NCI-H2196 treated with DMSO at 0.1 percent for 48 hours (cell line): ENCODE data around the gene NADK.

Experiments used
- DNase-seq: peaks from one replicate; lab custom pipeline; 2025; ENCODE audit not compliant: unreplicated experiment; lab: John Stamatoyannopoulos, UW

NADK gene

GRCh38 chr1:1777950-1778662 is at the start of gene NADK:
Gene NADK, minus strand, starts transcription at chr1:1778470. Its CDS starts 13,064 bp downstream, at chr1:1765406.
- peak; percentile 23 for DNase-seq

- no peak for DNase-seq
Observed at GRCh38 chr1:1827089-1827848, 49.0 kb upstream of the NADK start.

GRCh38 chr1:1826356-1827088 is 48.3 kb upstream of the NADK start:
- DNase-seq = no peak

GRCh38 chr1:1825217-1825616 is 46.9 kb upstream of the NADK start:
- no peak for DNase-seq

GRCh38 chr1:1819762-1820161 is 41.5 kb upstream of the NADK start:
- DNase-seq = no peak

- DNase-seq = no peak
Observed at GRCh38 chr1:1817221-1817620, 39.0 kb upstream of the NADK start.

- no peak for DNase-seq
Observed at GRCh38 chr1:1815606-1816281, 37.5 kb upstream of the NADK start.

- no peak for DNase-seq
Observed at GRCh38 chr1:1809489-1809888, 31.2 kb upstream of the NADK start.

- DNase-seq = no peak
Observed at GRCh38 chr1:1808206-1808605, 29.9 kb upstream of the NADK start.

GRCh38 chr1:1806890-1807289 is 28.6 kb upstream of the NADK start:
- DNase-seq = no peak

GRCh38 chr1:1804301-1804700 is 26.0 kb upstream of the NADK start:
- no peak for DNase-seq

GRCh38 chr1:1802871-1803270 is 24.6 kb upstream of the NADK start:
- DNase-seq = no peak

- DNase-seq = no peak
Observed at GRCh38 chr1:1799716-1800115, 21.4 kb upstream of the NADK start.

- no peak for DNase-seq
Observed at GRCh38 chr1:1797731-1798341, 19.6 kb upstream of the NADK start.

GRCh38 chr1:1796466-1796865 is 18.2 kb upstream of the NADK start:
- no peak for DNase-seq

- DNase-seq = no peak
Observed at GRCh38 chr1:1794999-1795398, 16.7 kb upstream of the NADK start.

- DNase-seq = no peak
Observed at GRCh38 chr1:1793481-1794244, 15.4 kb upstream of the NADK start.

- no peak for DNase-seq
Observed at GRCh38 chr1:1788646-1789431, 10.6 kb upstream of the NADK start.

- no peak for DNase-seq
Observed at GRCh38 chr1:1788136-1788535, 9.9 kb upstream of the NADK start.
